Right lobe of liver (tissue), 6 donors: ENCODE results near the gene AKR1C3. TPM values are rescaled to one million over a fixed set of nuclear protein-coding genes. Genes with fewer than 3 reads are reported as not detected.
A peak's percentile ranks its signal among the peaks of the same experiment; 100 is the strongest.

Experiments used
- ATAC-seq, 4 donors: fragments of 200-7000 bp; cut with Tn5 transposase; one replicate each; pipeline ENCODE4 v1.9.1; 2020; ENCODE audit warnings: mild to moderate bottlenecking in 4 of 4, moderate library complexity in 4 of 4
- DNase-seq, 3 donors: peaks; one replicate each; pipeline ENCODE4 v3.0.0-alpha.2; 2020
- H3K27ac ChIP-seq, 3 donors: fragments of 200-600 bp; one replicate each; pipeline ENCODE4 v1.8.0; 2022
- H3K27me3 ChIP-seq, 2 donors: fragments of 200-600 bp; one replicate each; pipeline ENCODE4 v1.8.0; 2022
- H3K36me3 ChIP-seq, 4 donors: fragments of 200-600 bp; sonication (generic) in 1 of 4; one replicate each; pipeline versions ENCODE4 v1.5.1 to v1.8.0; 2017 to 2022; ENCODE audit warnings: control low read depth in 1 of 4
- H3K4me1 ChIP-seq, 4 donors: fragments of 200-600 bp; sonication (generic) in 1 of 4; one replicate each; pipeline versions ENCODE4 v1.5.1 to v1.8.0; 2017 to 2022; ENCODE audit warnings: control low read depth in 1 of 4
- H3K4me3 ChIP-seq, 3 donors: fragments of 200-600 bp; one replicate each; pipeline ENCODE4 v1.8.0; 2022
- H3K9me3 ChIP-seq, 4 donors: fragments of 200-600 bp; sonication (generic) in 1 of 4; one replicate each; pipeline versions ENCODE4 v1.5.1 to v1.8.0; 2017 to 2022; ENCODE audit warnings: control low read depth in 1 of 4
- POLR2A ChIP-seq: fragments of 450-650 bp; IDR thresholded peaks from one replicate; pipeline ENCODE4 v1.6.1; 2017; ENCODE audit warnings: antibody characterized with exemption, mild to moderate bottlenecking
- WGBS: methylation state at CpG from one replicate; pipeline ENCODE4 v1.1.6; 2018; ENCODE audit warnings: low coverage, low lambda C conversion rate; ENCODE audit not compliant: insufficient coverage; ENCODE audit errors: missing lambda C conversion rate; 5-methylcytosine and 5-hydroxymethylcytosine counted together
- intact Hi-C, 2 donors: fragments of 100-400 bp; cut with DNase I; formaldehyde crosslinking; loops; one replicate each; pipeline versions ENCODE4 v1.11.2 to v1.14.1; 2022
- total RNA-seq, 6 experiments: library from RNA; depleted of rRNA in 2 of 6; stranded (reverse); fragments of >200 nt in 2 of 6; fragmentation: NEBNext Ultra II Directional in 3 of 6; extraction: Animal tissue kit (Norgen Biotek cat#: 25700) in 3 of 6; gene quantifications; one replicate each; pipeline versions ENCODE4 v1.1.0 to v1.2.4, GENCODE V29; 2016 to 2023
- TF ChIP-seq, protein P1 (sequence below), 4 donors: fragments of 200-600 bp in 3 of 4; fragments of 450-650 bp in 1 of 4; IDR thresholded peaks; one replicate each; pipeline versions ENCODE4 v1.5.1 to v1.8.0; 2016 to 2022; ENCODE audit warnings: antibody characterized with exemption in 4 of 4, mild to moderate bottlenecking in 2 of 4
- donor health status: DM: no; HTN: yes; CAD: no.
- donor health status: DM: no; HTN: no; CAD: no.
- donor health status: DM: no; HTN: no; CAD: no.
- donor health status: DM: no; HTN: yes; CAD: no.
- donor health status: DM: no; HTN: yes; CAD: no.

The AKR1C3 gene
- total RNA-seq, 6 experiments from 2014 or later, result 169 to 782 (median 334) TPM

DNA sequence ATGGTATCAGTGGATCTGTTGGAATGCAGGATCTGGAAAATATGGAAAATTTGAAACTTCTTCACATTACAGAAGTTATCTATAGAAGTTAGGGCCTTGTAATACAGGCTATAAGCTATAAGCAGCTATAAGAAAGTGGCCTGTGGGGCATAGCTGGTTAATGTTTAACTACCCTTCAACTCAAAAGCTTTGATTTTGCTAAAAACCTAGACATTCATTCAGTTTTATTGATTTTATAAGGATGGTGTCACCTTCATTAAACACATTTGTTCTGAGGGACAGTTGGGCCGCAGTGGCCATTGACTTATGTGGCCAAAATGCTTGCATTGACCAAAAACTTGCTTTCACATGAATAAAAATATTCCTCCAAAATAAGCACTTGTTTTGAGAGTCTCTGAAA, 13.1 kb upstream of the AKR1C3 start:
- no peak for ATAC-seq
- Histone ChIP-seq H3K27ac (no peak overlapping the region), H3K4me1 (peaks cover 0 to 14% (median 0%) of the 10 kb centered on the region in 4 donors), H3K9me3 (no peaks in the 10 kb centered on the region), H3K27me3 (no peaks in the 10 kb centered on the region), H3K4me3 (no peak overlapping the region), H3K36me3 (no peaks in the 10 kb centered on the region)
- intact Hi-C loops, result no loop called here
- 62% methylated on average over 1 of the region's 1 CpG for WGBS
- no peak for DNase-seq
- no peak for TF ChIP-seq POLR2A
- TF ChIP-seq, protein P1, sequence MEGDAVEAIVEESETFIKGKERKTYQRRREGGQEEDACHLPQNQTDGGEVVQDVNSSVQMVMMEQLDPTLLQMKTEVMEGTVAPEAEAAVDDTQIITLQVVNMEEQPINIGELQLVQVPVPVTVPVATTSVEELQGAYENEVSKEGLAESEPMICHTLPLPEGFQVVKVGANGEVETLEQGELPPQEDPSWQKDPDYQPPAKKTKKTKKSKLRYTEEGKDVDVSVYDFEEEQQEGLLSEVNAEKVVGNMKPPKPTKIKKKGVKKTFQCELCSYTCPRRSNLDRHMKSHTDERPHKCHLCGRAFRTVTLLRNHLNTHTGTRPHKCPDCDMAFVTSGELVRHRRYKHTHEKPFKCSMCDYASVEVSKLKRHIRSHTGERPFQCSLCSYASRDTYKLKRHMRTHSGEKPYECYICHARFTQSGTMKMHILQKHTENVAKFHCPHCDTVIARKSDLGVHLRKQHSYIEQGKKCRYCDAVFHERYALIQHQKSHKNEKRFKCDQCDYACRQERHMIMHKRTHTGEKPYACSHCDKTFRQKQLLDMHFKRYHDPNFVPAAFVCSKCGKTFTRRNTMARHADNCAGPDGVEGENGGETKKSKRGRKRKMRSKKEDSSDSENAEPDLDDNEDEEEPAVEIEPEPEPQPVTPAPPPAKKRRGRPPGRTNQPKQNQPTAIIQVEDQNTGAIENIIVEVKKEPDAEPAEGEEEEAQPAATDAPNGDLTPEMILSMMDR (IDR thresholded peaks at IDR 0.05), result no peak

DNA sequence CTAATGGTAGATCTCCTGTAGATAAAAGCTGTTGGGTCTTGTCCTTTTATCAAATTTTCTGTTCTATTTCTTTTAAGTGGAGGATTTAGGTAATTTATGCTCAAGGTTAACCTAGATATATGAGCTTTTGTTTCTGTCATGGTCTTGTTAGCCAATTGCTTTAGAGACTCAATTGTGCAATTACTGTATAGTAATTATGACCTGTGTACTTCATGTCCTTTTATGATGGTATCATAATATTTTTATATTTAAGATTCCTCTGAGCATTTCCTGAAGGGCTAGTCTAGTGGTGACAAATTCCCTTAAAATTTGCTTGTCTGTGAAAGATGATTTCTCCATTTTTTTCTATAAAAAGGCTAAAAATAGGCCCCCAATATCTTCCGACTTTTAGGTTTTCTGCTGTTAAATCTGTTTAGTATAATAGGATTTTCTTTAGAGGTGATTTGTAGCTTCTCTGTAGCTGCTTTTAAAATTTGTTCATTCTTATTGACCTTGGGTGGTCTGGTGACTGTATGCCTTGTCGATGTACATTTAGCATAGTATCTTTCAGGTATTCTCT, 5.4 kb upstream of the AKR1C3 start:
- H3K4me1 ChIP-seq, result peaks cover 0 to 18% (median 0%) of the 10 kb centered on the region in 4 donors
- no peak overlapping the region for H3K27ac ChIP-seq
- H3K4me3 ChIP-seq, result no peak overlapping the region
- WGBS, result 96% methylated on average over 2 of the region's 2 CpGs
- no peak for TF ChIP-seq POLR2A
- TF ChIP-seq, protein P1 (IDR thresholded peaks at IDR 0.05), result no peak
- H3K27me3 ChIP-seq, result no peaks in the 10 kb centered on the region
- ATAC-seq (no peak), DNase-seq (no peak)
- intact Hi-C loops, result no loop called here
- no peaks in the 10 kb centered on the region for H3K36me3 ChIP-seq
- peaks cover 0 to 5% (median 2%) of the 10 kb centered on the region in 4 donors for H3K9me3 ChIP-seq

DNA sequence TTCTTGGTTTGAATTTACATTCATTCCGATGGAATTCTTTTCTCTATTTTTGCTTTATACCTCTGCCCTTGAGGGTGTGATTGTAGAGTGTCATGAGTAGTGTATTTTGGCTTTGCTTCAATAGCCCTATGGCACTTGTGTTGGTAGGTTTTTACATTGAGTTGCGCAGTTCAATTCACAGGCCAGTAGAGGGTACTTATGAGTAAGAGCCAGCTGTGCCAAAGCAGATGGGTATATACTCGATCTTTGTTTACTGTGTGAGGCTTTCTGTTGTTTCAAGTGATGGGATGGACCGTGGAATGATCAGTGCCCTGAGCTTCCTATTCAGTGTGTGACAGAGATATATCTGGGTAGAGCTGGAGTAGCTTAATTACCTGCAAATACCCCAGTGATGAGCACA, 4.3 kb upstream of the AKR1C3 start:
- Histone ChIP-seq H3K4me3 (no peak overlapping the region), H3K36me3 (no peaks in the 10 kb centered on the region), H3K27ac (no peak overlapping the region), H3K27me3 (no peaks in the 10 kb centered on the region), H3K9me3 (peaks cover 0 to 5% (median 2%) of the 10 kb centered on the region in 4 donors), H3K4me1 (peaks cover 0 to 18% (median 0%) of the 10 kb centered on the region in 4 donors)
- 58% methylated on average over 4 of the region's 4 CpGs for WGBS
- TF ChIP-seq, protein P1 (IDR thresholded peaks at IDR 0.05), result peak; percentile 12 to 30 (median 24)
- no peak for TF ChIP-seq POLR2A
- ATAC-seq, result peak in 3 of 4 donors; percentile 6 to 37 (median 24)
- intact Hi-C loops, result no loop called here
- no peak for DNase-seq

DNA sequence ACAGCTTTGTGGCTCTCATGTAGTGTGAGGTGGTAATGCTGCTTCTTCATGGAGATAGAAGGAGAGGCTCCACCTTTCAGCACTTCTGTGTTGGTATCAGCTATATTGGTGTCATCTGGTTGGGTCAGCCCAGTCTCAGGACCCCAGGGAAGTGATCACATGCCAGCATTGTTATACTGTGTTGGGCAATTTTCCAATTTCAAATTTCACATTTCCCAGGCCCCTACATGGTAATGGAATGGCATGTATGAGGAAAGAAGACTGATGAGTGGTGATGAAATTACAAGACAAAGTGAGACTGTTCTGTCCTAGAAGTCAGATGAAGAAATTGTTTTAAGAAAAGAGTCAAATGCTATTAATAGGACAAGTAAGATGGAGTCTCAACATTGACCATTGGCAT, 3.7 kb upstream of the AKR1C3 start:
- Histone ChIP-seq H3K4me3 (no peak overlapping the region), H3K9me3 (peaks cover 0 to 5% (median 2%) of the 10 kb centered on the region in 4 donors), H3K4me1 (peaks cover 0 to 18% (median 0%) of the 10 kb centered on the region in 4 donors), H3K27ac (no peak overlapping the region), H3K36me3 (no peaks in the 10 kb centered on the region), H3K27me3 (no peaks in the 10 kb centered on the region)
- DNase-seq (no peak), ATAC-seq (no peak)
- TF ChIP-seq, protein P1 (IDR thresholded peaks at IDR 0.05), result no peak
- TF ChIP-seq POLR2A, result no peak
- intact Hi-C loops, result no loop called here
